IPS DF 6.9 (cell line): Measurements from ENCODE around the gene ENGASE.

Experiments
- DNase-seq: peaks from one replicate; pipeline ENCODE4 v3.0.0-alpha.2; 2013; ENCODE audit warnings: low read depth, low spot score
- H3K27ac ChIP-seq: one replicate; pipeline ENCODE4 v1.5.1; 2013; ENCODE audit warnings: low read length, control low read depth
- H3K27me3 ChIP-seq: 2 replicates; pipeline ENCODE4 v1.6.1; 2013; ENCODE audit warnings: mild to moderate bottlenecking, low read length; ENCODE audit not compliant: control insufficient read depth, insufficient read depth
- H3K36me3 ChIP-seq: 2 replicates; pipeline ENCODE4 v1.6.1; 2013; ENCODE audit warnings: low read length; ENCODE audit not compliant: control insufficient read depth, insufficient read depth
- H3K4me1 ChIP-seq: 2 replicates; pipeline ENCODE4 v1.6.1; 2013; ENCODE audit warnings: low read length; ENCODE audit not compliant: control insufficient read depth, insufficient read depth
- H3K4me3 ChIP-seq: 2 replicates; pipeline ENCODE4 v1.5.1; 2013; ENCODE audit warnings: mild to moderate bottlenecking, low read length
- H3K9me3 ChIP-seq: 2 replicates; pipeline ENCODE4 v1.6.1; 2013; ENCODE audit warnings: low read length, inconsistent platforms; ENCODE audit not compliant: control insufficient read depth, insufficient read depth
- WGBS: extraction: QIAGEN DNeasy Blood & Tissue Kit; methylation state at CpG from one replicate; pipeline ENCODE4 v1.1.7; 2013; ENCODE audit warnings: mixed read lengths, missing lambda C conversion rate; ENCODE audit not compliant: insufficient read length, insufficient coverage; 5-methylcytosine and 5-hydroxymethylcytosine counted together

Gene ENGASE

GRCh38 chr17:79041041-79041570 is 33.5 kb upstream of the ENGASE start:
- DNase-seq = no peak
- H3K27me3 ChIP-seq = no peaks in the 10 kb centered on the region
- WGBS = no CpG with 5 or more reads among the region's 13 CpGs

GRCh38 chr17:79041723-79042420 is 32.8 kb upstream of the ENGASE start:
- no CpG with 5 or more reads among the region's 29 CpGs for WGBS
- Histone ChIP-seq H3K27me3 (no peaks in the 10 kb centered on the region), H3K4me3 (no peak overlapping the region), H3K4me1 (no peaks in the 10 kb centered on the region), H3K27ac (no peak overlapping the region), H3K9me3 (no peaks in the 10 kb centered on the region), H3K36me3 (no peaks in the 10 kb centered on the region)
- DNase-seq = no peak

More at GRCh38 chr17:79041041-79041570, 33.5 kb upstream of the ENGASE start:
- no peaks in the 10 kb centered on the region for H3K36me3 ChIP-seq
- no peak overlapping the region for H3K27ac ChIP-seq
- H3K4me1 ChIP-seq = no peaks in the 10 kb centered on the region
- no peaks in the 10 kb centered on the region for H3K9me3 ChIP-seq
- no peak overlapping the region for H3K4me3 ChIP-seq

GRCh38 chr17:79042421-79043190 is 32.0 kb upstream of the ENGASE start:
- H3K9me3 ChIP-seq = no peaks in the 10 kb centered on the region
- H3K27me3 ChIP-seq = no peaks in the 10 kb centered on the region
- no peak overlapping the region for H3K27ac ChIP-seq
- peak; percentile 58 for DNase-seq
- no CpG with 5 or more reads among the region's 13 CpGs for WGBS
- H3K36me3 ChIP-seq = no peaks in the 10 kb centered on the region
- no peaks in the 10 kb centered on the region for H3K4me1 ChIP-seq
- no peak overlapping the region for H3K4me3 ChIP-seq

GRCh38 chr17:79043191-79043930 is 31.3 kb upstream of the ENGASE start:
- no CpG with 5 or more reads among the region's 10 CpGs for WGBS
- Histone ChIP-seq H3K4me1 (no peaks in the 10 kb centered on the region), H3K4me3 (no peak overlapping the region), H3K36me3 (no peaks in the 10 kb centered on the region; the same call in 1 of the 2 replicates), H3K9me3 (no peaks in the 10 kb centered on the region), H3K27ac (no peak overlapping the region), H3K27me3 (no peaks in the 10 kb centered on the region)
- no peak for DNase-seq

- Histone ChIP-seq H3K36me3 (no peaks in the 10 kb centered on the region; the same call in 1 of the 2 replicates), H3K9me3 (no peaks in the 10 kb centered on the region), H3K27me3 (no peaks in the 10 kb centered on the region), H3K4me3 (no peak overlapping the region), H3K27ac (no peak overlapping the region), H3K4me1 (no peaks in the 10 kb centered on the region)
- WGBS = no CpG with 5 or more reads among the region's 12 CpGs
- DNase-seq = no peak
These were observed 30.7 kb upstream of the ENGASE start for GRCh38 chr17:79043931-79044320.

DNA sequence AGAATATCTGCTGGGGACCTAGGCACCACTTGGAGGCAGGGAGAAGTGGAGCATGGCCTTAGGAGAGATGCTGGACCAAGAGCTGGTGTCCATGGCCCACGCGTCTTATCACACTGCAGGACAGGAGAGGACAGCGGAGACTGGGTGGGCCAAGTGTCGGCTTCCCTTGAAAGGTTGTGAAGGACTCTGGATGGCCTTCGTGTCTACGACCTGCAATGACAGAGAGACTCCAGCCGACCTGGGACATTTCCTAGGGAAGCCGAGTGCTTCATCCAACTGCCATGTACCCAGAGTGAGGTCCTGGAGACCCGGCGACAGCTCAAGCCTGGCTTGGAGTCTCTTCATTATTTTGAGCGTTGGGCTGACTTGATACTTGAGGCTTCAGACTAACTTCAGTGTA is 30.2 kb upstream of the ENGASE start:
- DNase-seq = no peak
- WGBS = no CpG with 5 or more reads among the region's 11 CpGs
- Histone ChIP-seq H3K4me1 (no peaks in the 10 kb centered on the region), H3K36me3 (no peaks in the 10 kb centered on the region; the same call in 1 of the 2 replicates), H3K27ac (no peak overlapping the region), H3K27me3 (no peaks in the 10 kb centered on the region), H3K9me3 (no peaks in the 10 kb centered on the region), H3K4me3 (no peak overlapping the region)

GRCh38 chr17:79045001-79045729 is 29.5 kb upstream of the ENGASE start:
- no CpG with 5 or more reads among the region's 15 CpGs for WGBS
- Histone ChIP-seq H3K9me3 (no peaks in the 10 kb centered on the region), H3K27ac (no peak overlapping the region), H3K36me3 (no peaks in the 10 kb centered on the region; the same call in 1 of the 2 replicates), H3K4me1 (no peaks in the 10 kb centered on the region), H3K4me3 (no peak overlapping the region), H3K27me3 (no peaks in the 10 kb centered on the region)
- no peak for DNase-seq

DNA sequence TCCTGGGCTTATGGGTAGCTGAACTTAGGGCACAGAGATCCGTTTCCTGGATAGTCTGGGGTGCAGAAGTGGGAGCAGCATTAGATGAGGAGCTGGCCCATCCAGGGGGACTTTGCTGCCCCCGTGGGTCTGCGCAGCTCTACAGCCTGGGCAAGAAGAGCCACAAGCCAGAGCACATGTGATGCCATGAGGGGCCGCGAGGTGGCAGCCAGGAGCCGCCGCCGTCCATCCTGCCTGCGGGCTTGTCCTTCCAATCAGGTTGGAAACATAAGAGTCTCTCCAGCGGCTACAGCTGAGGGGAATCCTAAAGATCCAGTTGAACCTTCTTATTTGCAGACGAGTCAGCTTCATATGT is 28.8 kb upstream of the ENGASE start:
- no peaks in the 10 kb centered on the region for H3K4me1 ChIP-seq
- H3K9me3 ChIP-seq = no peaks in the 10 kb centered on the region
- H3K36me3 ChIP-seq = no peaks in the 10 kb centered on the region; the same call in 1 of the 2 replicates
- peak; percentile 37 for DNase-seq
- H3K27ac ChIP-seq = no peak overlapping the region
- H3K4me3 ChIP-seq = no peak overlapping the region
- H3K27me3 ChIP-seq = no peaks in the 10 kb centered on the region
- WGBS = no CpG with 5 or more reads among the region's 11 CpGs

DNA sequence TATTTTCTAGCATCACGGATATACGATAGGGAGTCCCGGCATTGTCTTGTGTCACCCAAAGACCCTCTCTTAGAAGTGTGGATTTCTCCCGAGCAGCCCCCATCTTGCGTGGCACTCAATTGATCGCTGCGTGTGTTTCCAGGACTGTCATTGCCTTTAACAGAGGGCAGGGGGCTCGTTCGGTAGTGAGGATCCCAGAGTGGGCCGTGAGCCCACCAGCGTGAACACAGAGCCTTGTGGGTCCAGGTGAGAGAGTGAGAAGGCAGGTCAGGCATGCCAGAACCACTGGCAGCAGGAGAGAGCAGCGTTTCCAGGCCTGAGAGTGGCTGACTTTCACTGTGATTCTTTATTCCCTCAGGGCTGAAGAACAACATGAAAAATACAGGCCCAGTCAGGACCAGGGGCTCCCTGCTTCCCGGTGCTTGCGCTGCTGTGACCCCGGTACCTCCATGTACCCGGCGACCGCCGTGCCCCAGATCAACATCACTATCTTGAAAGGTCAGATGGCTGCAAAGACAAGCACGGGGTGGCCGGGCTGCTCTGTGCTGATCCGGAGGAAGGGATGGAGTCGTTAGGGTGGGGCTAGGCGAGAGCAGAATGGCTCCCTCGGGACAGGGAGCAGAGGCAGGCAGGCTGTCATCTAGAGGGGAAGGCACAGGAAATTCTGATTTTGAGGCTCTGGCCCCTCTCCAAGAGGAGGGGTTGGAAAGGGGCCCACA is 28.3 kb upstream of the ENGASE start:
- no peak overlapping the region for H3K27ac ChIP-seq
- H3K4me1 ChIP-seq = no peaks in the 10 kb centered on the region
- no CpG with 5 or more reads among the region's 25 CpGs for WGBS
- H3K4me3 ChIP-seq = no peak overlapping the region
- no peaks in the 10 kb centered on the region; the same call in 1 of the 2 replicates for H3K36me3 ChIP-seq
- no peaks in the 10 kb centered on the region for H3K27me3 ChIP-seq
- DNase-seq = no peak
- H3K9me3 ChIP-seq = no peaks in the 10 kb centered on the region
